Stomach smooth muscle (tissue), 2 donors: ENCODE results near the gene RALB.
"Not testable (repeated sequence)": the region's sequence is repeated elsewhere in the genome, so short reads cannot be mapped to it uniquely, and the experiment has no call there.

ENCODE experiments used
- H3K27ac ChIP-seq: one replicate; pipeline ENCODE4 v1.7.0; 2013; ENCODE audit warnings: mild to moderate bottlenecking, low read length, inconsistent platforms
- H3K27me3 ChIP-seq, 2 donors: one replicate each; pipeline ENCODE4 v1.7.0; 2013; ENCODE audit warnings: low read length in 2 of 2; ENCODE audit not compliant: insufficient read depth in 2 of 2, control insufficient read depth in 1 of 2
- H3K36me3 ChIP-seq, 2 donors: one replicate each; pipeline ENCODE4 v1.7.0; 2013; ENCODE audit warnings: low read length in 2 of 2; ENCODE audit not compliant: control insufficient read depth in 2 of 2, insufficient read depth in 2 of 2
- H3K4me1 ChIP-seq: one replicate; pipeline ENCODE4 v1.7.0; 2013; ENCODE audit warnings: low read length; ENCODE audit not compliant: control insufficient read depth, insufficient read depth
- H3K4me3 ChIP-seq, 2 donors: one replicate each; pipeline ENCODE4 v1.7.0; 2013; ENCODE audit warnings: low read length in 2 of 2
- H3K9ac ChIP-seq, 2 donors: one replicate each; pipeline ENCODE4 v1.7.0; 2013; ENCODE audit warnings: low read length in 2 of 2, mild to moderate bottlenecking in 1 of 2
- H3K9me3 ChIP-seq, 2 donors: one replicate each; pipeline ENCODE4 v1.7.0; 2013; ENCODE audit warnings: low read length in 2 of 2; ENCODE audit not compliant: control insufficient read depth in 2 of 2
- donor health status: healthy.
- donor health status: Pancreatic carcinoma.

The RALB gene

GRCh38 chr2:120299561-120299960, 46.9 kb downstream of the RALB start:
- Histone ChIP-seq H3K36me3 (peaks cover 16 to 20% of the 10 kb centered on the region in 2 donors), H3K4me3 (no peak overlapping the region), H3K9ac (no peak overlapping the region), H3K27me3 (no peaks in the 10 kb centered on the region), H3K9me3 (no peaks in the 10 kb centered on the region), H3K4me1 (no peaks in the 10 kb centered on the region), H3K27ac (no peak overlapping the region)

- H3K36me3 ChIP-seq, result peaks cover 14 to 21% of the 10 kb centered on the region in 2 donors
- no peak overlapping the region for H3K4me3 ChIP-seq
- no peaks in the 10 kb centered on the region for H3K9me3 ChIP-seq
Measured at GRCh38 chr2:120300385-120300784, 47.7 kb downstream of the RALB start.

GRCh38 chr2:120301284-120301683, 48.6 kb downstream of the RALB start:
- Histone ChIP-seq H3K9me3 (no peaks in the 10 kb centered on the region), H3K27ac (no peak overlapping the region), H3K9ac (no peak overlapping the region), H3K4me3 (no peak overlapping the region), H3K27me3 (no peaks in the 10 kb centered on the region), H3K4me1 (no peaks in the 10 kb centered on the region), H3K36me3 (peaks cover 17 to 18% of the 10 kb centered on the region in 2 donors)

More at GRCh38 chr2:120300385-120300784, 47.7 kb downstream of the RALB start:
- H3K4me1 ChIP-seq, result no peaks in the 10 kb centered on the region
- no peak overlapping the region for H3K27ac ChIP-seq
- no peak overlapping the region for H3K9ac ChIP-seq
- H3K27me3 ChIP-seq, result no peaks in the 10 kb centered on the region

- Histone ChIP-seq H3K9ac (no peak overlapping the region), H3K27ac (no peak overlapping the region), H3K4me3 (no peak overlapping the region), H3K9me3 (no peaks in the 10 kb centered on the region), H3K27me3 (no peaks in the 10 kb centered on the region), H3K4me1 (no peaks in the 10 kb centered on the region), H3K36me3 (peaks cover 15 to 17% of the 10 kb centered on the region in 2 donors)
Measured at GRCh38 chr2:120302301-120302700, 49.6 kb downstream of the RALB start.

- no peaks in the 10 kb centered on the region for H3K27me3 ChIP-seq
- no peaks in the 10 kb centered on the region for H3K4me1 ChIP-seq
- H3K9ac ChIP-seq, result no peak overlapping the region
- no peak overlapping the region for H3K27ac ChIP-seq
- H3K9me3 ChIP-seq, result no peaks in the 10 kb centered on the region
- peaks cover 10 to 12% of the 10 kb centered on the region in 2 donors for H3K36me3 ChIP-seq
- no peak overlapping the region for H3K4me3 ChIP-seq
Measured at GRCh38 chr2:120303177-120303576, 50.5 kb downstream of the RALB start.

GRCh38 chr2:120305296-120305695, 52.6 kb downstream of the RALB start:
- Histone ChIP-seq H3K36me3 (peaks cover 6 to 7% of the 10 kb centered on the region in 2 donors), H3K27me3 (no peaks in the 10 kb centered on the region), H3K27ac (no peak overlapping the region), H3K4me1 (no peaks in the 10 kb centered on the region), H3K9ac (no peak overlapping the region), H3K9me3 (no peaks in the 10 kb centered on the region), H3K4me3 (no peak overlapping the region)

GRCh38 chr2:120305937-120306490, 53.4 kb downstream of the RALB start:
- Histone ChIP-seq H3K27me3 (no peaks in the 10 kb centered on the region), H3K36me3 (peaks cover 3 to 7% of the 10 kb centered on the region in 2 donors), H3K4me3 (no peak overlapping the region), H3K27ac (no peak overlapping the region), H3K4me1 (no peaks in the 10 kb centered on the region), H3K9me3 (no peaks in the 10 kb centered on the region), H3K9ac (no peak overlapping the region)

- no peak overlapping the region for H3K9ac ChIP-seq
- no peaks in the 10 kb centered on the region for H3K4me1 ChIP-seq
- H3K27ac ChIP-seq, result no peak overlapping the region
- H3K36me3 ChIP-seq, result peaks cover 3 to 5% of the 10 kb centered on the region in 2 donors
- no peak overlapping the region for H3K4me3 ChIP-seq
- no peaks in the 10 kb centered on the region for H3K9me3 ChIP-seq
- no peaks in the 10 kb centered on the region for H3K27me3 ChIP-seq
Measured at GRCh38 chr2:120307482-120307881, 54.8 kb downstream of the RALB start.

GRCh38 chr2:120308038-120308910, 55.6 kb downstream of the RALB start:
- Histone ChIP-seq H3K9ac (no peak overlapping the region), H3K4me1 (peaks cover 4% of the 10 kb centered on the region), H3K27me3 (no peaks in the 10 kb centered on the region), H3K27ac (no peak overlapping the region), H3K4me3 (no peak overlapping the region), H3K36me3 (peaks cover 2 to 3% of the 10 kb centered on the region in 2 donors), H3K9me3 (no peaks in the 10 kb centered on the region)

- H3K36me3 ChIP-seq, result peaks cover 2 to 3% of the 10 kb centered on the region in 2 donors
- H3K27ac ChIP-seq, result no peak overlapping the region
- peaks cover 9% of the 10 kb centered on the region for H3K4me1 ChIP-seq
- no peak overlapping the region for H3K9ac ChIP-seq
- no peak overlapping the region for H3K4me3 ChIP-seq
- no peaks in the 10 kb centered on the region for H3K27me3 ChIP-seq
- H3K9me3 ChIP-seq, result no peaks in the 10 kb centered on the region
Measured at GRCh38 chr2:120310136-120310535, 57.5 kb downstream of the RALB start.

GRCh38 chr2:120310841-120311240, 58.2 kb downstream of the RALB start:
- not testable (repeated sequence) for H3K27me3 ChIP-seq, H3K36me3 ChIP-seq, H3K4me3 ChIP-seq, H3K4me1 ChIP-seq, H3K9ac ChIP-seq, H3K27ac ChIP-seq, H3K9me3 ChIP-seq
